Measurements from ENCODE around the gene PARVA.
A peak's percentile ranks its signal among the peaks of the same experiment; 100 is the strongest.
"Not testable (repeated sequence)": the region's sequence is repeated elsewhere in the genome, so short reads cannot be mapped to it uniquely, and the experiment has no call there.

PARVA gene

GRCh38 chr11:12506404-12506921 lies 129.1 kb downstream of the PARVA start:
- no peak for DNase-seq

DNA sequence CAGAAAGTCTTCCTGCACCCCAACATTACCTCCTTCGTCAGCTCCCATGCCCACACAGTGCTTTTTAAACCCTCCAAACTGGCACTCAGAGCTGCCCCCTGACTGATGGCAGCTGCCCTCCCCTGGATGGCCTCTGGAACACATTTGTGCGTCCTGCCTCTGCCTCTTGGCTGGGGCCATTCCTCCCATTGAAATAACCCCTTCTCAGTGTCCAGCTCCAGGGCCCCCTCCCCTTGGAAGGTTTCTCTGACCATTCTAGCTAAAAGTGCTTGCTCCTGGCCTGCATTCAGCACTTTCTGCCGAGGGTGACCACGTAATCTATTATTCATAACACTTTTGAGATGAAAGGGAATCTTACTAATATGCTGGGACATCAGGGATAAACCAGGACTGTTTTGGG lies 130.0 kb downstream of the PARVA start:
- DNase-seq = no peak

GRCh38 chr11:12508151-12508751 lies 130.9 kb downstream of the PARVA start:
- DNase-seq = no peak

DNA sequence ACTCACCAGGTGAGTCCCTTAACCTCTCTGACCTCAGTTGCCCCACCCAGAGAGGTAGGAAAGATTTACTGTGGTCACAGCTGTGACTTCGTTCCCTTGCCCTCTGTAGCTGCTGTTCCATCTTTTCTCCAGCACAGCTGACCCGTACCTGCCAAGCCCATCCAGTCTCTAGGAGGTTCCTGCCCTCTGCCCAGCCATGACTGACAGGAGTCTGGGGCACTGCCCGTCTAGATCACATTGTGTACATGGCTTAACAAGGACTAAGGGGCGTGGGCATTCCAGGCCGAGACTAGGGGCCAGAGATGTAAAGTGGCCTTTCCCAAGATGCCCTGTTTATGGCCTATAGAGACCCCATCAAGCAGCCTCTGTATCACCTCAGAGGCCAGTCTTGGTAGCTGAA lies 132.0 kb downstream of the PARVA start:
- no peak for DNase-seq

- no peak for DNase-seq
Measured at GRCh38 chr11:12512132-12512531, 134.8 kb downstream of the PARVA start.

DNA sequence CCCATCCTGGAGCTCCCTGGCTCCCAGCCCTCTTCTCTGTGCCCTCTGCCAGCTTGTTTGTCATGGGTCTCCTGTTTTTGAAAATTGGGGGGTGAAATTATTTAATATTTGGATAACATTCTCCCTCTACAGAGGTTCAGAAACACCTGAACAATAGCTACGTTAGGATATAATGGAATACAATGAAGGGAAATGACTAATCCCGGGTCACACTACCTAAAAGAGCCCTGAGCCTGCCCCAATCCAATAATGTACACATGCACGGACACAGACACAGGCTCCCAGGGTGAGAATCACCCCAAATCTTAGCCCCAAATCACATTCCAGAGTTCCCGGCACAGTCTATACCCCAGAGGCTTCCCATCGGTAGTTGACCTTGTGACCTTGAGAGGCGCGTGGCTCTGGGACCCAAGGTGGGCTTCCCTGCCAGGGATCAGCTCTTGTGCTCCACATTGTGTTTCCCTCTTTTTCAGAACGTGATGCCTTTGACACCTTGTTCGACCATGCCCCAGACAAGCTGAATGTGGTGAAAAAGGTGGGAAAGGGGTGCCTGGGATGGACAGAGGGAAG lies 135.5 kb downstream of the PARVA start:
- no peak for DNase-seq

GRCh38 chr11:12516387-12517105 lies 139.2 kb downstream of the PARVA start:
- DNase-seq = no peak

DNA sequence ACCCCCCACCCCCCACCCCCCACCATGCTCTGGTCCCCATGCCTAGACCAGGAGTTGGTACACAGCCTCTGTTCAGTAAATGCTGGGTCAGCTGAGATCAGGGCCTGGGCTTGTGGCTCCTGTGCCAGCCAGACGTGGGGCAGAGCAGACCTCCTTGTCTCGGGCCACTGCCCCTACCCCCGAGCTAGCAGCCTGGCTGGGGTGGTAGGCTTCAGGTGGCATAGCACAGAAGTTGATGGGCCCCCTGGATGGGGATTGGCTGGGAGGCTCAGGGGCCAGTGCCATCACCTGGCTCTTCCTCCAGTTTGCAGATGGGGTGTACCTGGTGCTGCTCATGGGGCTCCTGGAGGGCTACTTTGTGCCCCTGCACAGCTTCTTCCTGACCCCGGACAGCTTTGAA lies 139.9 kb downstream of the PARVA start:
- no peak for DNase-seq

- DNase-seq = no peak
Measured at GRCh38 chr11:12517741-12518140, 140.4 kb downstream of the PARVA start.

- DNase-seq = peak; percentile 83
Measured at GRCh38 chr11:12518606-12519385, 141.4 kb downstream of the PARVA start.

DNA sequence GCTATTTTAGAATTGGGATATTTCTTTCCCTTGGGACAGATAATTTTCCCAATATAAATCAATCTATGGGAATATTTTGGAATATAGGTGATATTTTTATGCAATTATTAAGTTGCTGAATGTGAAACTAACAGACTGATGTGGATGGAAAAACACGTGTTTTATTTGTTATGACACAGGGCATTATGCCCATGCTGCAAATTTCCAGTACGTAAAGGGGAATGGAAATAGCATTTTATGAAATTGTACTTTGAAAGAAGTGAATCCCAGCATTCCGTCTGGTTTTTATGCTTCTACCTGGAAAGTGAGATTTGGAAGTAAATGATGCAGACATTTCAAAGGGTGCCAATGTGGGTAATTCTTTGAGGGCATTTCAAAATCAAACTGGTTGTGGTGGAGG lies 142.7 kb downstream of the PARVA start:
- no peak for DNase-seq

GRCh38 chr11:12520576-12520975 lies 143.2 kb downstream of the PARVA start:
- not testable (repeated sequence) for DNase-seq

DNA sequence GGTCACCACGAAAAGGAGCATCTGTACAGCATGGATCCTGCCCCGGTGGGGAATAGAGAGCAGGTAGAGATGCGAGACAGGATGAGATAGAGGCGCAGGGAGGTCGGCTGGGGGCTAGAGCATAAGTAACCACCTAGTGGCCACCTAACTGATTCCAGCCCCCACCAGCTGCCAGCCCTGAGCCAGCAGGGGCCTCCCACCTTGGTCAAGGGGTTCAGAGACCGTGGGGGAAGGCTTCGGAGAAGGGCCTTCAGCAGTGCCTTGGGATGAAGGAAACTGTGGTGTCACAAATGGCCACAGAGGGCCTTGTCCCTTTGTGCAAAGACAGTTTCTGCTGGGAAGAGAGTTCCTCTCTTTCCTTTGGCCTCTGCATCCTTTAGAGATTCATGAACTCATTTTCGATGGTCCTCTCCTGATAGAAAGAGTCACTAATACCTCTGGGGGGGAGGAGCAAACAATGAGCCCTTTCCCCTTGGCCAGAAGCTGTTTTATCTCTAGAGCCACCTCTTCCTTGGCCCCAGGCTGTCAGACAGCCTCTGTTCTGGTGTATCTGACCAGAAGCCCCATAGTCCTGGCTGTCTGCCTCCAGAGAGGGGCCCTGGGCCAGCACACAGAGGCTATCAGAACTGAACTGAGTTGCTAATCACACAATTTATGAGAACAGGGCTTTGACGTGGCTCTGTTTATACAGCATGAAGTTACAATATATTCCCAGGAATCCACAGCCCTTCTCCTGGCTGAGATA lies 146.0 kb downstream of the PARVA start:
- peak; percentile 9 for DNase-seq

DNA sequence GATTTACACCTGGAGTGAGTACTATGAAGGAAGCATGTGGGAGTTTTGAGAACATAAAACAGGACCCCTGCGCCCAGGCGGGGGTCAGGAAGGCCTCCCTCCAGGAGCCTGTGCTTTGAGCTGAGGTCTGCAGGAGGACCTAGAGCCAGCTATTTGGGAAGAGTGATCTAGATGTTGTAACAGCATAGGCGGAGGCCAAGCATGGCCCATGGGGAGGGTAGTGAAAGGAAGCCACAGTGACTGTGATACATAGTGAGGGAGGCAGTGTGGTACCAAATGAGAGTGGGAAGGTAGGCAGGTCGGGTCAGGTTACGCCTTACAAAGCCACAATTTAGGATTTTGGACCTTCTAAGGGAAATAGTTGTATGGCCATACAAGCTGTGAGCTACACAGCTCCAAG lies 147.5 kb downstream of the PARVA start:
- no peak for DNase-seq

DNA sequence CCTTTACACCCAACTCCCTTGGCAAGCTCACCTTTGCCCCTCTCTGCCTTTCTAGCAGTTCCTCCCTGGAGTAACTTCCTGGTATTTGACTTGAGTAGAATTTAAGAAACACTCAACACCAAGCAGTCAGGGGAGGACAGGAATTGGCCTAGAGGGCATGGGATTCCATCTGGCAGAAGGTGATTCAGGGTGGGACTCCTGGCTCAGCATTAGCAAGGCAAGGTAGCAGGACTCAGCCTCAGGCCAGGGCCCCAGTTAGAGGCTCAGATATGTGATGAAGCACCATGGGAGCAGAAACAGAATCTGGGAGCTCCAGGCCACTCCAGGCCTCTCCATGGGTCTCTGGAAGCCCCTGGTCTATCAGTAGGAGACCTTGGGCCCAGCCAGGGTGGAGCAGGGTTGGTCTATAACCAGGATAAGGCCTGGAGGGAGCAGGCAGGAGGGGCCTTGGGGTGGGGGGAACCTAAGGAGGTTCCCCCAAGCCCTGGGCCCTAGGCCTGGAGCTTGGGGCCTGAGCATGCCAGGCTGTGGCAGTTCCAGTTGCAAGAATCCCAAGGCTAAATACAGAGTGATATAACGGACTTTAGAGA lies 148.2 kb downstream of the PARVA start:
- no peak for DNase-seq

DNA sequence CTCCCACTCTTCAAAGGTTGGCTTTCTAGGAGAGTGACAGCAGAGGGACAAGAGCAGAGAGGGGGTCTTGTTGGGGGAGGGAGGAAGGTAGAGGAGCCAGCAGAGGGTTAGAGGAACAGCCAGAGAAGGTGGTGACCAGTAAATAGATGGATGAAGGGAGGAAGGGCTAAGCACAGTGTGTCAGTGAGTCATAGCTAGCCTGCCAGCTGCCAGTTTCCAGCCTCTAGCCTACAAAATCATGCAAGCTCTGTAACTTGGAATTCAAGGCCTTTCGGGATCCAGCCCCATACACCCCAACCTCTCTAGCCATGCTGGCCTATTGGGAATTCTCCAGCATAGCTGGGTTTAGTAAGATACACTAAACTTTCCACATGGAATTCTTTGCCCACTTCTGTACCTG lies 149.4 kb downstream of the PARVA start:
- peak; percentile 29 for DNase-seq

- DNase-seq = peak; percentile 86
Measured at GRCh38 chr11:12528487-12528886, 151.1 kb downstream of the PARVA start.

DNA sequence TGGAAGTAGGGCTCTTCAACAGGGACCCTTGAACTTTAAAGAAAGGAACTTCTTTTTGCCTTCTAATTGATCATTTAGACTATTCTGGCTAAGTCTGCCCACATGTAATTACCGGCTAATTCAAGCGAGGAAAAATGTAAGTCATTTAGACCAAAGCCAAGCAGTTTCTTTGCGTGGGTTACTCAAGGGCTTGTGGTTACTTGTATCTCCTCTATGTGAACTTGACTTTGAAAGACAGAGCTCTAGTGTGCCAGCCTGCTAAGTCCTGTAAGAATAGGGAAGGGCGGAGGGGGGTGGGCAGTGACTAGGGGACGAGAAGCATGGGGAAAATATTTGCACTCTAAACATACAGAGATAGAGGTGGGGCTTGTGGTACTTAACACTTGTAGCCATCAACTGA lies 151.7 kb downstream of the PARVA start:
- peak; percentile 24 for DNase-seq

GRCh38 chr11:12529793-12530192 lies 152.4 kb downstream of the PARVA start:
- no peak for DNase-seq

DNA sequence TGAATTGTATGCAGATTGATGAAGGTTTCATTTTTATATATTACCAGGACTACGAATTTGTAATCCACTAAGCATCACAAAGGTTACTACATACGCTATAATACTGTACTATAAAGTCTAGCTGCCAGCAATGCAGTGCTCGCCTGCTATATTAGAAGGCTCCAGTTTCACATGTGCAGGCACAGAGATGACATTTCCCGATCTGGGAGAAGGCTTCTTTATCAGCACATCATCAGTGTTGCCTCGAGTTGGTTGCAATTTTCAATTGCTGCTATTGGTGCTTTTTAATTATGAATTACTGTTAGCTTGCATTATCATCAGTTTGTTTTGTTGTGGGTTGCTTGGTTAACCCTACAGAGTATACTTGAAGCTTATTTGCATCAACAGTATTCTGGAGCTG lies 153.6 kb downstream of the PARVA start:
- DNase-seq = no peak

GRCh38 chr11:12531681-12532080 lies 154.3 kb downstream of the PARVA start:
- no peak for DNase-seq

DNA sequence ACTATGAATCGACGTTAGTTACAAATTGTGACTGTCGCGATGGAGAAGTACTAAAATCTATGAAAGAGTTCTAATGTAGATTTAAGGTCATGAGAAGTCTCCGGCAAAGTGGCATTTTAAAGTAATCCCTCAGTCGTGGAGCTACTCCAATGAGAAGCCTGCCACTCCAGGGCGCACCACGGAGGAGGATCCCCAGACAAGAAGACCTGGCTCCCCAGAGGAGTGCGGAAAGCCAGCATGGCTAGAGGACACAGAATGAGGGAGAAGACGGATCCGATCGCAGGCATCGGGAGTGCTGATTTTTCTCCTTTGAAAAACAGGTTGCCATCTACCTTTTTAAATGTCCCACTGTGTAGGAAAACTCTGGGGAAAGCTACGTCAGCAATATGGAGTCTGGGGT lies 155.2 kb downstream of the PARVA start:
- DNase-seq = no peak
